GM12878 (cell line): Measurements from ENCODE around the gene ZFP91. TPM values are rescaled to one million over a fixed set of nuclear protein-coding genes. Genes with fewer than 3 reads are reported as not detected.

Experiments used
- ATAC-seq: fragments of 200-7000 bp; cut with Tn5 transposase; 3 replicates; pipeline ENCODE4 v1.9.1; 2020; ENCODE audit warnings: mild to moderate bottlenecking, moderate library complexity
- BruUV-seq: library from RNA; stranded (reverse); fragments of 400-500 nt; replicated peaks from 2 replicates; lab custom pipeline; 2021; lab: Mats Ljungman, UMichigan
- CTCF ChIA-PET: fragments of 300-600 bp; sonication (Branson Sonifier 250); formaldehyde crosslinking; extraction: SDS; loops from one replicate; lab custom pipeline; 2021; ENCODE audit warnings: inconsistent platforms; lab: Yijun Ruan, JAX
- POLR2A ChIA-PET: fragments of 350-600 bp; formaldehyde crosslinking; extraction: SDS; loops from one replicate; lab custom pipeline; 2021; ENCODE audit warnings: inconsistent platforms; lab: Charles Lee
- RAD21 ChIA-PET: fragments of 300-600 bp; sonication (Branson Sonifier 250); formaldehyde crosslinking; loops from one replicate; lab custom pipeline; 2023; ENCODE audit warnings: antibody characterized with exemption; ENCODE audit not compliant: unreplicated experiment; lab: Charles Lee
- SMC1A ChIA-PET: fragments of 300-600 bp; sonication (Branson Sonifier 250); formaldehyde crosslinking; loops from one replicate; lab custom pipeline; 2023; ENCODE audit not compliant: unreplicated experiment, uncharacterized antibody; lab: Charles Lee
- DNase-seq: peaks from one replicate; pipeline ENCODE4 v3.0.0-alpha.2; 2011; ENCODE audit warnings: low read depth, low spot score
- FAIRE-seq: peaks from 3 replicates; lab custom pipeline; 2011; peaks lifted over from hg19 to GRCh38; lab: Jason Lieb, UNC
- H2AFZ ChIP-seq: 2 replicates; pipeline ENCODE4 v1.6.0; 2011; ENCODE audit warnings: low read depth, low read length, control low read depth; ENCODE audit not compliant: control insufficient read depth
- H3K27ac ChIP-seq: 2 replicates; pipeline ENCODE4 v1.5.1; 2011; ENCODE audit warnings: control low read depth; ENCODE audit not compliant: control insufficient read depth, insufficient read depth
- H3K27me3 ChIP-seq, 2 experiments: replicated peaks in 1 of 2; 2 replicates each; pipeline versions ENCODE4 v1.6.0 to v1.6.1; 2011; ENCODE audit warnings: low read length in 1 of 2; ENCODE audit not compliant: control insufficient read depth in 2 of 2, insufficient read depth in 2 of 2
- H3K36me3 ChIP-seq, 2 experiments: 2 replicates each; pipeline ENCODE4 v1.5.1; 2011; ENCODE audit warnings: low read length in 1 of 2; ENCODE audit not compliant: control insufficient read depth in 2 of 2, insufficient read depth in 2 of 2
- H3K4me1 ChIP-seq: 2 replicates; pipeline ENCODE4 v1.6.1; 2011; ENCODE audit warnings: mild to moderate bottlenecking, low read length, moderate library complexity, mixed read lengths; ENCODE audit not compliant: control insufficient read depth, insufficient read depth
- H3K4me2 ChIP-seq: 2 replicates; pipeline ENCODE4 v1.6.0; 2011; ENCODE audit warnings: control low read depth; ENCODE audit not compliant: control insufficient read depth, insufficient read depth
- H3K4me3 ChIP-seq: fragments of 200-600 bp; sonication (generic); 2 replicates; pipeline ENCODE4 v1.5.1; 2016
- H3K79me2 ChIP-seq: 2 replicates; pipeline ENCODE4 v1.6.0; 2011; ENCODE audit warnings: low read length; ENCODE audit not compliant: control insufficient read depth, insufficient read depth
- H3K9ac ChIP-seq: 2 replicates; pipeline ENCODE4 v1.8.0; 2011; ENCODE audit warnings: low read length, control low read depth, mixed read lengths; ENCODE audit not compliant: control insufficient read depth, insufficient read depth
- H3K9me3 ChIP-seq: replicated peaks from 3 replicates; pipeline ENCODE4 v1.5.1; 2011; ENCODE audit warnings: mild to moderate bottlenecking, low read length; ENCODE audit not compliant: control insufficient read depth, insufficient read depth
- H4K20me1 ChIP-seq: 2 replicates; pipeline ENCODE4 v1.6.0; 2011; ENCODE audit not compliant: control insufficient read depth, insufficient read depth
- BCL3 ChIP-seq: IDR thresholded peaks from 2 replicates; pipeline ENCODE4 v1.6.1; 2011; ENCODE audit warnings: borderline replicate concordance, low read depth, mild to moderate bottlenecking, moderate library complexity, low read length; ENCODE audit not compliant: insufficient read depth, poor library complexity, severe bottlenecking
- CREM ChIP-seq: IDR thresholded peaks from 2 replicates; pipeline ENCODE4 v1.6.1; 2014; ENCODE audit warnings: antibody characterized with exemption, low read depth
- FOXM1 ChIP-seq: IDR thresholded peaks from 2 replicates; pipeline ENCODE4 v1.6.1; 2012; ENCODE audit warnings: low read depth, mild to moderate bottlenecking, inconsistent platforms, low read length, moderate library complexity
- RELB ChIP-seq: fragments of 450-650 bp; IDR thresholded peaks from 2 replicates; pipeline ENCODE4 v1.6.1; 2017; ENCODE audit warnings: low read depth, mild to moderate bottlenecking, moderate library complexity
- TBL1XR1 ChIP-seq: IDR thresholded peaks from 2 replicates; pipeline ENCODE4 v1.6.1; 2012; ENCODE audit warnings: low read depth, low read length, improper control_type of control experiment
- WGBS: methylation state at CpG from one replicate; pipeline ENCODE4 v1.1.6; 2016; ENCODE audit warnings: low lambda C conversion rate; ENCODE audit not compliant: insufficient replicate concordance, insufficient coverage; ENCODE audit errors: missing lambda C conversion rate; 5-methylcytosine and 5-hydroxymethylcytosine counted together
- in situ Hi-C: fragments of 300-500 bp; cut with MboI; formaldehyde crosslinking; loops from 9 replicates; pipeline ENCODE4 v1.14.3; 2018; ENCODE audit warnings: mixed read lengths
- intact Hi-C: fragments of 100-400 bp; cut with micrococcal nuclease; formaldehyde crosslinking; loops from one replicate; pipeline ENCODE4 v1.14.2; 2022; ENCODE audit not compliant: unreplicated experiment
- polyA plus RNA-seq, 11 experiments: library from polyadenylated mRNA; depleted of rRNA in 4 of 11; unstranded in 6 of 11; stranded (reverse) in 5 of 11; fragments of >200 nt; fragmentation: Nextera tagmentation in 4 of 11; fragmentation: Illumina TruSeq in 1 of 11; extraction: Ambion mirVana in 4 of 11; extraction: Trizol in 1 of 11; gene quantifications; 1 replicate in 1 of 11; 2 replicates in 10 of 11; pipeline versions ENCODE4 v1.2.1 to v1.2.3, GENCODE V29; 2011 to 2016; ENCODE audit warnings: inconsistent platforms in 2 of 11, missing spikeins in 2 of 11, low read depth in 1 of 11
- total RNA-seq, 4 experiments: library from RNA; depleted of rRNA in 3 of 4; stranded (reverse); fragments of >200 nt in 3 of 4; fragmentation: Illumina TruSeq in 1 of 4; extraction: Trizol in 1 of 4; gene quantifications; 2 replicates each; pipeline versions ENCODE4 v1.2.1 to v1.2.3, GENCODE V29; 2013 to 2021
- TF ChIP-seq, protein P1 (sequence below): fragments of 450-650 bp; IDR thresholded peaks from 2 replicates; pipeline ENCODE4 v1.6.1; 2017; ENCODE audit warnings: mild to moderate bottlenecking

ZFP91 gene
- total and polyA plus RNA-seq, 10 of the 15 experiments (the other 5 are each of a cell fraction or from before 2014, with no cell fraction given), result 12.9 to 54.1 (median 31.7) TPM

DNA sequence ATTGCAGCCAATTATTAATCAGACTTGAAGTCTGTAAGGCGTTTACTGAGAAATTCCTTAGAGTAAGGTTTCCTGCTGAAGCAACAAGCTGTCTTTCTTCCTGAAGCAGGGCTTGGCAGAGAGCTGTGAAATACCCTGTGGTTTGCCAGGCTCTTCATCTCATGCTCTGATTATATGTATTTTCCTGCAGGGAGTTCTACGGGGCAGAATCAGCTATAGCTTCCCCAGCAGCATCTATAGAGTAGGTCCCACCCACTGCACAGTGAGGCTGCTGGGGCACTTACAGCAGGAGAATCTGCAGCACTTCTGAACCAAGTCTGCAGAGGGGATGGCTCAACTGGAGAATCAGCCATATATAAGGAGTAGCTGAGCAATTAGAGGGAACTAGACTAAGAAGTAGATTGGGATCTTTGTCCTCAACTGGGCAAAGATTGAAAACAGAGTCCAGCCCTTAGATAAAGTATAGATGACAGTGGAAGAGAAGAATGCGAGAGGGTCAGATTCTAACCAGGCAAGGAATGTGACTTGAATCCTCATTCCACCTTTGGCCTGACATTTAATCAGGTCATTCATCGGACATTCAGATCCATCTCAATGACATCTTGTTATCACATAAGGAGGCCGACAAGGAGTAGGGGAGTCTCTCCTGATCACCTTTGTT, 81.2 kb downstream of the ZFP91 start:
- Histone ChIP-seq H3K27ac (no peak overlapping the region), H3K4me1 (no peaks in the 10 kb centered on the region), H3K79me2 (no peaks in the 10 kb centered on the region), H3K27me3 (no peaks in the 10 kb centered on the region), H2AFZ (no peak overlapping the region), H3K4me2 (no peak overlapping the region), H3K36me3 (no peaks in the 10 kb centered on the region), H3K4me3 (no peak overlapping the region)
- ChIA-PET CTCF (interaction anchor here (0.8 to 1.0 kb wide), 2 partner anchors 13 to 15 kb away, joined by 3 to 6 read pairs; no protein-coding TSS in a partner anchor), RAD21 (interaction anchor here (1.7 kb wide), 1 partner anchor 13 kb away, joined by 6 read pairs; no protein-coding TSS in a partner anchor), SMC1A (interaction anchor here (0.6 to 2.9 kb wide), 2 partner anchors 13 to 17 kb away, joined by 3 to 10 read pairs; no protein-coding TSS in a partner anchor)
- no peak for DNase-seq
- no TSS peak for BruUV-seq
- ATAC-seq, result no peak
- TF ChIP-seq FOXM1, result no peak
- TF ChIP-seq BCL3, result no peak
- no peak for TF ChIP-seq TBL1XR1
- no peak for TF ChIP-seq RELB
- TF ChIP-seq, protein P1, sequence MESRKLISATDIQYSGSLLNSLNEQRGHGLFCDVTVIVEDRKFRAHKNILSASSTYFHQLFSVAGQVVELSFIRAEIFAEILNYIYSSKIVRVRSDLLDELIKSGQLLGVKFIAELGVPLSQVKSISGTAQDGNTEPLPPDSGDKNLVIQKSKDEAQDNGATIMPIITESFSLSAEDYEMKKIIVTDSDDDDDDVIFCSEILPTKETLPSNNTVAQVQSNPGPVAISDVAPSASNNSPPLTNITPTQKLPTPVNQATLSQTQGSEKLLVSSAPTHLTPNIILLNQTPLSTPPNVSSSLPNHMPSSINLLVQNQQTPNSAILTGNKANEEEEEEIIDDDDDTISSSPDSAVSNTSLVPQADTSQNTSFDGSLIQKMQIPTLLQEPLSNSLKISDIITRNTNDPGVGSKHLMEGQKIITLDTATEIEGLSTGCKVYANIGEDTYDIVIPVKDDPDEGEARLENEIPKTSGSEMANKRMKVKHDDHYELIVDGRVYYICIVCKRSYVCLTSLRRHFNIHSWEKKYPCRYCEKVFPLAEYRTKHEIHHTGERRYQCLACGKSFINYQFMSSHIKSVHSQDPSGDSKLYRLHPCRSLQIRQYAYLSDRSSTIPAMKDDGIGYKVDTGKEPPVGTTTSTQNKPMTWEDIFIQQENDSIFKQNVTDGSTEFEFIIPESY, result no peak
- no peak for TF ChIP-seq CREM
- TF ChIP-seq, all 136 proteins: peak for 0
- WGBS, result 69% methylated on average over 5 of the region's 5 CpGs
- in situ Hi-C loops, result loop anchor here (10.0 kb wide), 1 partner anchor 495 kb away; no protein-coding TSS in a partner anchor
- no peaks in the 10 kb centered on the region for H3K9me3 ChIP-seq
- H3K9ac ChIP-seq, result no peak overlapping the region
- intact Hi-C loops, result no loop called here
- no peaks in the 10 kb centered on the region for H4K20me1 ChIP-seq
- FAIRE-seq, result no peak
- POLR2A ChIA-PET, result interaction anchor here (0.7 kb wide), 1 partner anchor 26 kb away, joined by 3 read pairs; no protein-coding TSS in a partner anchor

Other genes starting within 250 kb of the ZFP91 start
Only the 7 nearest of the 8 such genes appear.
- not detected in 2 replicates for gene OR5B3, start 172.2 kb upstream of the ZFP91 start, total RNA-seq (2014; rRNA removed)
- gene OR5B3, start 172.2 kb upstream of the ZFP91 start, total RNA-seq (2014; rRNA removed; fragmentation: Illumina TruSeq; extraction: Trizol), result not detected in 2 replicates
- not detected in 2 replicates for gene OR5B3, start 172.2 kb upstream of the ZFP91 start, total RNA-seq (2021)
- not detected in 2 replicates for gene OR5B3, start 172.2 kb upstream of the ZFP91 start, polyA plus RNA-seq (2011; rRNA removed)
- gene OR5B3, start 172.2 kb upstream of the ZFP91 start, polyA plus RNA-seq (2014; fragmentation: Illumina TruSeq; extraction: Trizol), result not detected in 2 replicates
- not detected for gene OR5B3, start 172.2 kb upstream of the ZFP91 start, polyA plus RNA-seq (2014; fragmentation: Nextera tagmentation; extraction: Ambion mirVana)
- not detected in 2 replicates for gene OR5B3, start 172.2 kb upstream of the ZFP91 start, polyA plus RNA-seq (2014; rRNA removed)
- not detected for gene OR5B3, start 172.2 kb upstream of the ZFP91 start, polyA plus RNA-seq (2016; fragmentation: Nextera tagmentation; extraction: Ambion mirVana)
- gene OR5B2, start 150.9 kb upstream of the ZFP91 start, total RNA-seq (2014; rRNA removed), result not detected in 2 replicates
- gene OR5B2, start 150.9 kb upstream of the ZFP91 start, total RNA-seq (2014; rRNA removed; fragmentation: Illumina TruSeq; extraction: Trizol), result not detected in 2 replicates
- gene OR5B2, start 150.9 kb upstream of the ZFP91 start, total RNA-seq (2021), result not detected in 2 replicates
- 0.26 and 0.82 TPM in 2 replicates for gene OR5B2, start 150.9 kb upstream of the ZFP91 start, polyA plus RNA-seq (2011; rRNA removed)
- gene OR5B2, start 150.9 kb upstream of the ZFP91 start, polyA plus RNA-seq (2014; fragmentation: Illumina TruSeq; extraction: Trizol), result not detected in 2 replicates
- gene OR5B2, start 150.9 kb upstream of the ZFP91 start, polyA plus RNA-seq (2014; fragmentation: Nextera tagmentation; extraction: Ambion mirVana), result not detected
- not detected in 2 replicates for gene OR5B2, start 150.9 kb upstream of the ZFP91 start, polyA plus RNA-seq (2014; rRNA removed)
- gene OR5B2, start 150.9 kb upstream of the ZFP91 start, polyA plus RNA-seq (2016; fragmentation: Nextera tagmentation; extraction: Ambion mirVana), result not detected
- not detected in 2 replicates for gene OR5B12, start 136.8 kb upstream of the ZFP91 start, total RNA-seq (2014; rRNA removed)
- gene OR5B12, start 136.8 kb upstream of the ZFP91 start, total RNA-seq (2014; rRNA removed; fragmentation: Illumina TruSeq; extraction: Trizol), result not detected in 2 replicates
- not detected in 2 replicates for gene OR5B12, start 136.8 kb upstream of the ZFP91 start, total RNA-seq (2021)
- 0.29 and 0.35 TPM in 2 replicates for gene OR5B12, start 136.8 kb upstream of the ZFP91 start, polyA plus RNA-seq (2011; rRNA removed)
- not detected in 2 replicates for gene OR5B12, start 136.8 kb upstream of the ZFP91 start, polyA plus RNA-seq (2014; fragmentation: Illumina TruSeq; extraction: Trizol)
- gene OR5B12, start 136.8 kb upstream of the ZFP91 start, polyA plus RNA-seq (2014; fragmentation: Nextera tagmentation; extraction: Ambion mirVana), result not detected
- not detected in 2 replicates for gene OR5B12, start 136.8 kb upstream of the ZFP91 start, polyA plus RNA-seq (2014; rRNA removed)
- not detected for gene OR5B12, start 136.8 kb upstream of the ZFP91 start, polyA plus RNA-seq (2016; fragmentation: Nextera tagmentation; extraction: Ambion mirVana)
- gene OR5B21, start 71.0 kb upstream of the ZFP91 start, total RNA-seq (2014; rRNA removed), result 0.11 TPM in 1 of 2 replicates, not detected in the other
- 0.22 and 0.41 TPM in 2 replicates for gene OR5B21, start 71.0 kb upstream of the ZFP91 start, total RNA-seq (2014; rRNA removed; fragmentation: Illumina TruSeq; extraction: Trizol)
- not detected in 2 replicates for gene OR5B21, start 71.0 kb upstream of the ZFP91 start, total RNA-seq (2021)
- 0.40 and 0.41 TPM in 2 replicates for gene OR5B21, start 71.0 kb upstream of the ZFP91 start, polyA plus RNA-seq (2011; rRNA removed)
- gene OR5B21, start 71.0 kb upstream of the ZFP91 start, polyA plus RNA-seq (2014; fragmentation: Illumina TruSeq; extraction: Trizol), result 0.22 TPM in 1 of 2 replicates, not detected in the other
- gene OR5B21, start 71.0 kb upstream of the ZFP91 start, polyA plus RNA-seq (2014; fragmentation: Nextera tagmentation; extraction: Ambion mirVana), result not detected
- gene OR5B21, start 71.0 kb upstream of the ZFP91 start, polyA plus RNA-seq (2014; rRNA removed), result not detected in 2 replicates
- not detected for gene OR5B21, start 71.0 kb upstream of the ZFP91 start, polyA plus RNA-seq (2016; fragmentation: Nextera tagmentation; extraction: Ambion mirVana)
- gene LPXN, start 3.2 kb upstream of the ZFP91 start, total RNA-seq (2014; rRNA removed), result 131 and 142 TPM in 2 replicates
- gene LPXN, start 3.2 kb upstream of the ZFP91 start, total RNA-seq (2014; rRNA removed; fragmentation: Illumina TruSeq; extraction: Trizol), result 189 and 193 TPM in 2 replicates
- gene LPXN, start 3.2 kb upstream of the ZFP91 start, total RNA-seq (2021), result 154 and 164 TPM in 2 replicates
- gene LPXN, start 3.2 kb upstream of the ZFP91 start, polyA plus RNA-seq (2011; rRNA removed), result 324 and 342 TPM in 2 replicates
- gene LPXN, start 3.2 kb upstream of the ZFP91 start, polyA plus RNA-seq (2014; fragmentation: Illumina TruSeq; extraction: Trizol), result 349 and 479 TPM in 2 replicates
- gene LPXN, start 3.2 kb upstream of the ZFP91 start, polyA plus RNA-seq (2014; fragmentation: Nextera tagmentation; extraction: Ambion mirVana), result 100 to 1,000 TPM; 175 to 268 TPM
- 189 and 214 TPM in 2 replicates for gene LPXN, start 3.2 kb upstream of the ZFP91 start, polyA plus RNA-seq (2014; rRNA removed)
- gene LPXN, start 3.2 kb upstream of the ZFP91 start, polyA plus RNA-seq (2016; fragmentation: Nextera tagmentation; extraction: Ambion mirVana), result 100 to 1,000 TPM; 196 to 207 TPM
- 2.3 and 2.6 TPM in 2 replicates for gene CNTF, start 43.6 kb downstream of the ZFP91 start, total RNA-seq (2014; rRNA removed)
- 2.2 and 2.8 TPM in 2 replicates for gene CNTF, start 43.6 kb downstream of the ZFP91 start, total RNA-seq (2014; rRNA removed; fragmentation: Illumina TruSeq; extraction: Trizol)
- 1.6 and 2.1 TPM in 2 replicates for gene CNTF, start 43.6 kb downstream of the ZFP91 start, total RNA-seq (2021)
- gene CNTF, start 43.6 kb downstream of the ZFP91 start, polyA plus RNA-seq (2011; rRNA removed), result 0.76 and 1.2 TPM in 2 replicates
- 0.60 and 1.2 TPM in 2 replicates for gene CNTF, start 43.6 kb downstream of the ZFP91 start, polyA plus RNA-seq (2014; fragmentation: Illumina TruSeq; extraction: Trizol)
- under 1 TPM; 0.16 to 0.20 TPM for gene CNTF, start 43.6 kb downstream of the ZFP91 start, polyA plus RNA-seq (2014; fragmentation: Nextera tagmentation; extraction: Ambion mirVana)
- 0.69 and 1.2 TPM in 2 replicates for gene CNTF, start 43.6 kb downstream of the ZFP91 start, polyA plus RNA-seq (2014; rRNA removed)
- gene CNTF, start 43.6 kb downstream of the ZFP91 start, polyA plus RNA-seq (2016; fragmentation: Nextera tagmentation; extraction: Ambion mirVana), result under 1 TPM; 0.47 to 0.68 TPM
- not detected in 2 replicates for gene GLYAT, start 152.9 kb downstream of the ZFP91 start, total RNA-seq (2014; rRNA removed)
- gene GLYAT, start 152.9 kb downstream of the ZFP91 start, total RNA-seq (2014; rRNA removed; fragmentation: Illumina TruSeq; extraction: Trizol), result not detected in 2 replicates
- 0.18 TPM in 1 of 2 replicates, not detected in the other for gene GLYAT, start 152.9 kb downstream of the ZFP91 start, total RNA-seq (2021)
- gene GLYAT, start 152.9 kb downstream of the ZFP91 start, polyA plus RNA-seq (2011; rRNA removed), result not detected in 2 replicates
- gene GLYAT, start 152.9 kb downstream of the ZFP91 start, polyA plus RNA-seq (2014; fragmentation: Illumina TruSeq; extraction: Trizol), result not detected in 2 replicates
- not detected for gene GLYAT, start 152.9 kb downstream of the ZFP91 start, polyA plus RNA-seq (2014; fragmentation: Nextera tagmentation; extraction: Ambion mirVana)
- gene GLYAT, start 152.9 kb downstream of the ZFP91 start, polyA plus RNA-seq (2014; rRNA removed), result not detected in 2 replicates
- gene GLYAT, start 152.9 kb downstream of the ZFP91 start, polyA plus RNA-seq (2016; fragmentation: Nextera tagmentation; extraction: Ambion mirVana), result not detected